ENCODE data around the gene TRPM8. TPM values are rescaled to one million over a fixed set of nuclear protein-coding genes. Genes with fewer than 3 reads are reported as not detected.
A peak's percentile ranks its signal among the peaks of the same experiment; 100 is the strongest.

Gene TRPM8
- total RNA-seq, 2 donors from 2014 or later = not detected

DNA sequence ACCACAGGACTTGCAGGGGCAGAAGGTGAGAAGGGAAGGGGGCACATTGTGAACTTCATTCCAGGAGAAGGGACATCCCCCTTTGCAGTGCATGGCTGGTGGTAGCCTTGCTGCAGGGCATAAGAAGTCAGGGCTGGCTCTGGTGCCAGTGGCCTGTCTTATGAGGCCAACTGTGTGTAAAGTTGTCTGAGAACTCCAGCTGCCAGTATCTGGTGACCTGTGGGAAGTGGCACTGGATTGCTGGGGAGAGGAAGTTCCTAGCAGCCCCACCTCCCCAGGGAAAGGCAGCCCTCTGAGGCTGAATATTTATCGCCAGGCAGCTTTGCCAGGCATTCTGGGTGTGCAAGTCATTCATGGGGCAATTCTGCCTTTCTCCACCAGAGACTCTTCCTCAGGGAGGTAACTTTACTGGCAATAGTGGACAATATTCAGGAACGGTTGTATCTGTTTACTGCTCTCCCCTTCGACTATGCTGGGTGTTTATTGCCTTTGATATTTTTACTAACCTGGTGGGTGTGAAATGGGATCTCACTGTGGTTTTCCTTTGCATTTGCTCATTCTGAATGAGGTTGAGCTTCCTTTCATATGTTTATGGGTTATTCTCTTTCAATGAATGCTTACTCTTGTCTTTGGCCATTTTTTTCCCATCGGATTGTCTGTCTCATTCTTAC lies 12.3 kb downstream of the TRPM8 start:
- TF ChIP-seq, protein P1, sequence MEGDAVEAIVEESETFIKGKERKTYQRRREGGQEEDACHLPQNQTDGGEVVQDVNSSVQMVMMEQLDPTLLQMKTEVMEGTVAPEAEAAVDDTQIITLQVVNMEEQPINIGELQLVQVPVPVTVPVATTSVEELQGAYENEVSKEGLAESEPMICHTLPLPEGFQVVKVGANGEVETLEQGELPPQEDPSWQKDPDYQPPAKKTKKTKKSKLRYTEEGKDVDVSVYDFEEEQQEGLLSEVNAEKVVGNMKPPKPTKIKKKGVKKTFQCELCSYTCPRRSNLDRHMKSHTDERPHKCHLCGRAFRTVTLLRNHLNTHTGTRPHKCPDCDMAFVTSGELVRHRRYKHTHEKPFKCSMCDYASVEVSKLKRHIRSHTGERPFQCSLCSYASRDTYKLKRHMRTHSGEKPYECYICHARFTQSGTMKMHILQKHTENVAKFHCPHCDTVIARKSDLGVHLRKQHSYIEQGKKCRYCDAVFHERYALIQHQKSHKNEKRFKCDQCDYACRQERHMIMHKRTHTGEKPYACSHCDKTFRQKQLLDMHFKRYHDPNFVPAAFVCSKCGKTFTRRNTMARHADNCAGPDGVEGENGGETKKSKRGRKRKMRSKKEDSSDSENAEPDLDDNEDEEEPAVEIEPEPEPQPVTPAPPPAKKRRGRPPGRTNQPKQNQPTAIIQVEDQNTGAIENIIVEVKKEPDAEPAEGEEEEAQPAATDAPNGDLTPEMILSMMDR (IDR thresholded peaks at IDR 0.05) = no peak
- Histone ChIP-seq H3K4me1 (no peaks in the 10 kb centered on the region), H3K36me3 (no peaks in the 10 kb centered on the region), H3K4me3 (no peak overlapping the region), H3K9me3 (no peaks in the 10 kb centered on the region), H3K27ac (no peak overlapping the region), H3K27me3 (no peaks in the 10 kb centered on the region)
- DNase-seq (ENCODE audit: low spot score) = no peak

DNA sequence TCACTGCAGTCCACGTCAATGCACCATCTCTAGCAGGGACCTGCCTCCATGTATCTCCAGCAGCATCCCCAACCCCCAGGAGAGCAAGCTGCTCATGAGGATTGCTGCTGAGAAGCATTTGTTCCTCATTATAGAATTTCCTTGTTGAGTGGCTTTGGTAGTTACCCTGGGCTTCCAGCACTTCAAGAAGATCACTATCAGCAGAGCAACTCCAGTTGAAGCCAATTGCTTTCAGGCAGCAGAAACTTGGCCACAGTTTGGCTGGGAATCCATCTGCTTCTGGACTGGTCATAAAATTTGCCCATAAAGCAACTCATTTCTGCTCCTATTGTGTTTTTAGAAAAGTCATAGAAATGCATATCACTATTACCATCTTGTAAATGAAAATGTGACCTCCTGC lies 17.4 kb downstream of the TRPM8 start:
- no peaks in the 10 kb centered on the region for H3K27me3 ChIP-seq
- DNase-seq (ENCODE audit: low spot score) = no peak
- no peak overlapping the region for H3K4me3 ChIP-seq
- TF ChIP-seq, protein P1 (IDR thresholded peaks at IDR 0.05) = no peak
- H3K9me3 ChIP-seq = no peaks in the 10 kb centered on the region
- H3K27ac ChIP-seq = no peak overlapping the region
- H3K36me3 ChIP-seq = no peaks in the 10 kb centered on the region
- peaks cover 0 to 4% of the 10 kb centered on the region in 2 donors for H3K4me1 ChIP-seq

DNA sequence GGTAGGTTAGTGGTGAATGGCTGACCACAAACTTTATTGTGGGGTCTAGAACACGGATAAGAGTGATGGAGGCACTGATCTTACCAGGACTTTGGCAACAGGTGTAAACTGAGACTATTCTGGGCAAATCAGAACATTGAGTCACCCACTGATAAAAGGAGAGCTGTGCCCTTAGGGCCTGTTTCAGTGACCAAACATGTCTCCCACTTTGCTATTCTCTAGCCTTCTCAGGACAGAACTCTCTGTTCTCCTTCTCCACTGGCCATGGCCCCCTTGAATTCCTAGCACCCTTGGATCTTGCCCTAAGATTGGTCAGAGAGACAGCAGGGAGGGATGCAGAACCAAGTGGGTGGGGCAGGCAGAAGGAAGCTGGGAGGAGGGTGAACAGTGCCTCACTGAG lies 18.3 kb downstream of the TRPM8 start:
- no peaks in the 10 kb centered on the region for H3K36me3 ChIP-seq
- DNase-seq (ENCODE audit: low spot score) = no peak
- no peak overlapping the region for H3K4me3 ChIP-seq
- TF ChIP-seq, protein P1 (IDR thresholded peaks at IDR 0.05) = no peak
- H3K27me3 ChIP-seq = no peaks in the 10 kb centered on the region
- no peaks in the 10 kb centered on the region for H3K9me3 ChIP-seq
- peaks cover 0 to 4% of the 10 kb centered on the region in 2 donors for H3K4me1 ChIP-seq
- no peak overlapping the region for H3K27ac ChIP-seq

DNA sequence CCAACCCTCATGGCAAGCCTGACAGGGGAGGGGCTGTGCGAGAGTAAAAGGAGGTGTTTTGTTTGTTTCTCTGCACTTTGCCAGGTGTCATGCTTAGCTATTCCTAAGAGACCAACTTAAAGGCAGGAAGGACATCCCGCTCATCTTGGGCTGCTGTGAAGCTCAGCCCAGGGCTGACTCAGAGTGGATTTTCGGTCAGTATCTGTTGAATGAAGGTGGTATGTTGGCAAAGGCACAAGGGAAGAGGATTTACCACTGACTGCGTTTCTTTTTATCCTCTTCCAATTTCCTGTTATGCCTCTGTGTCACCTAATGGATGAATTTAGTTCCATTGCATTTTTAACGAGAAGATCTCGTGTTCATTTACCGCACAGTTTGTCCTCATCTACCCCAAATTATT lies 18.9 kb downstream of the TRPM8 start:
- DNase-seq (ENCODE audit: low spot score) = no peak
- no peak overlapping the region for H3K4me3 ChIP-seq
- no peaks in the 10 kb centered on the region for H3K9me3 ChIP-seq
- H3K36me3 ChIP-seq = no peaks in the 10 kb centered on the region
- H3K27me3 ChIP-seq = no peaks in the 10 kb centered on the region
- TF ChIP-seq, protein P1 (IDR thresholded peaks at IDR 0.05) = no peak
- H3K4me1 ChIP-seq = peaks cover 0 to 4% of the 10 kb centered on the region in 2 donors
- no peak overlapping the region for H3K27ac ChIP-seq

DNA sequence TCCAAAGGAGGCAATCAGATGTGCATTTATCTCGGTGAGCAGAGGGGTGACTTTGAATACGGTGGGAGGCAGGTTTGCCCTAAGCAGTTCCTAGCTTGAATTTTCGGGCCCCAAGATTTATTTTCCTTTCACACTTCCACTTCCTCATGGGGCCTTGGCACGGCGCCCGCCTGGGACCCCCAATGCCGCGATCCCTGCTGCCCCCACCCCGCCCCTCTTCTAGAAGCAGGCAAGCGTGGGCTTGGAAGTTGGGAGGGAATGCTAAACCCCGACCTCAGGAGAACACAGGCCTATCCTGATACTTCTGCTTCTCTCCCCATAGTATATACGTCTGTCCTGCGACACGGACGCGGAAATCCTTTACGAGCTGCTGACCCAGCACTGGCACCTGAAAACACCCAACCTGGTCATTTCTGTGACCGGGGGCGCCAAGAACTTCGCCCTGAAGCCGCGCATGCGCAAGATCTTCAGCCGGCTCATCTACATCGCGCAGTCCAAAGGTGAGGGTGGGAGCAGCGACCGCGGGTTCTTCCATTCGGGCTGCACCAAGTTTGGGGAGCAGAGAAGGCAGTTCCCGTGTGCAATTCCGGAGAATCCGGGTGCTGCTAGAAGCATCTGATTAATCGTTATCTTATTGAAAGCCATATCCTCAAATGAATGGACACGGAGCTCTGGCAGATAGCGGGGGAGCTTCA lies 21.6 kb downstream of the TRPM8 start:
- H3K4me1 ChIP-seq = peaks cover 0 to 4% of the 10 kb centered on the region in 2 donors
- H3K36me3 ChIP-seq = no peaks in the 10 kb centered on the region
- no peak overlapping the region for H3K27ac ChIP-seq
- peak overlapping the region in 1 of 2 donors; percentile 5 for H3K4me3 ChIP-seq
- H3K27me3 ChIP-seq = no peaks in the 10 kb centered on the region
- H3K9me3 ChIP-seq = no peaks in the 10 kb centered on the region
- TF ChIP-seq, protein P1 (IDR thresholded peaks at IDR 0.05) = no peak
- no peak for DNase-seq (ENCODE audit: low spot score)

All from right atrium auricular region (tissue), 2 donors.